Fibroblast of lung (primary cell): Measurements from ENCODE around the gene PPP1R3D. TPM values are rescaled to one million over a fixed set of nuclear protein-coding genes. Genes with fewer than 3 reads are reported as not detected.

Experiments
- DNase-seq, 2 donors: peaks; one replicate each; pipeline versions ENCODE4 v3.0.0 to v3.0.0-alpha.2; 2010; ENCODE audit warnings: low read depth in 2 of 2
- H2AFZ ChIP-seq: 2 replicates; pipeline ENCODE4 v1.5.1; 2012; ENCODE audit warnings: low read length, control low read depth, inconsistent platforms
- H3K27ac ChIP-seq: 2 replicates; pipeline ENCODE4 v1.5.1; 2011; ENCODE audit warnings: low read length, control low read depth; ENCODE audit not compliant: insufficient read depth
- H3K27me3 ChIP-seq: 2 replicates; pipeline ENCODE4 v1.5.1; 2011; ENCODE audit warnings: mild to moderate bottlenecking, low read length; ENCODE audit not compliant: control insufficient read depth, insufficient read depth
- H3K36me3 ChIP-seq: 2 replicates; pipeline ENCODE4 v1.5.1; 2011; ENCODE audit warnings: low read length; ENCODE audit not compliant: control insufficient read depth, insufficient read depth
- H3K4me1 ChIP-seq: 2 replicates; pipeline ENCODE4 v1.5.1; 2011; ENCODE audit warnings: low read length; ENCODE audit not compliant: control insufficient read depth, insufficient read depth; ENCODE audit errors: extremely low read depth
- H3K4me2 ChIP-seq: 2 replicates; pipeline ENCODE4 v1.5.1; 2011; ENCODE audit warnings: low read length, control low read depth; ENCODE audit not compliant: insufficient read depth; ENCODE audit errors: extremely low read depth
- H3K4me3 ChIP-seq, 4 experiments: fragments of 200-600 bp in 1 of 4; sonication (generic) in 1 of 4; replicated peaks in 1 of 4; 2 replicates each; pipeline ENCODE4 v1.5.1; 2011 to 2016; ENCODE audit warnings: low read length in 4 of 4, low read depth in 3 of 4, mild to moderate bottlenecking in 3 of 4, control low read depth in 2 of 4, inconsistent platforms in 1 of 4, mixed read lengths in 1 of 4; ENCODE audit not compliant: insufficient read depth in 1 of 4; ENCODE audit errors: control extremely low read depth in 1 of 4
- H3K79me2 ChIP-seq: 2 replicates; pipeline ENCODE4 v1.5.1; 2012; ENCODE audit warnings: mild to moderate bottlenecking, low read length, inconsistent platforms; ENCODE audit not compliant: control insufficient read depth, insufficient read depth
- H3K9ac ChIP-seq: 2 replicates; pipeline ENCODE4 v1.5.1; 2011; ENCODE audit warnings: mild to moderate bottlenecking, low read length, control low read depth; ENCODE audit not compliant: insufficient read depth
- H3K9me3 ChIP-seq: 2 replicates; pipeline ENCODE4 v1.5.1; 2012; ENCODE audit warnings: low read depth, low read length; ENCODE audit not compliant: control insufficient read depth, insufficient read depth
- H4K20me1 ChIP-seq: 2 replicates; pipeline ENCODE4 v1.5.1; 2011; ENCODE audit warnings: low read length; ENCODE audit not compliant: control insufficient read depth, insufficient read depth; ENCODE audit errors: extremely low read depth
- EZH2 ChIP-seq: IDR thresholded peaks from 2 replicates; pipeline ENCODE4 v1.5.1; 2012; ENCODE audit warnings: low read length, control low read depth, mild to moderate bottlenecking; ENCODE audit errors: missing control alignments
- polyA plus RNA-seq, 2 donors: library from polyadenylated mRNA; depleted of rRNA in 1 of 2; stranded (reverse) in 1 of 2; unstranded in 1 of 2; fragments of >200 nt; gene quantifications; 2 replicates each; pipeline ENCODE4 v1.2.1, GENCODE V29; 2011 to 2012; ENCODE audit warnings: missing spikeins in 1 of 2
- total RNA-seq: library from RNA; depleted of rRNA; stranded (reverse); fragments of >200 nt; gene quantifications from 2 replicates; pipeline ENCODE4 v1.2.1, GENCODE V29; 2014
- TF ChIP-seq, protein P1 (sequence below), 2 donors: IDR thresholded peaks in 1 of 2; conservative IDR thresholded peaks in 1 of 2; 1 replicate in 1 of 2; 2 replicates in 1 of 2; pipeline ENCODE4 v1.5.1; 2011 to 2012; ENCODE audit warnings: low read length in 2 of 2, control low read depth in 1 of 2, inconsistent platforms in 1 of 2, low read depth in 1 of 2, mild to moderate bottlenecking in 1 of 2

PPP1R3D gene
- total and polyA plus RNA-seq, 2 donors (not counting 1 experiment from before 2014, with no cell fraction given), result 2.6 to 7.4 TPM

DNA sequence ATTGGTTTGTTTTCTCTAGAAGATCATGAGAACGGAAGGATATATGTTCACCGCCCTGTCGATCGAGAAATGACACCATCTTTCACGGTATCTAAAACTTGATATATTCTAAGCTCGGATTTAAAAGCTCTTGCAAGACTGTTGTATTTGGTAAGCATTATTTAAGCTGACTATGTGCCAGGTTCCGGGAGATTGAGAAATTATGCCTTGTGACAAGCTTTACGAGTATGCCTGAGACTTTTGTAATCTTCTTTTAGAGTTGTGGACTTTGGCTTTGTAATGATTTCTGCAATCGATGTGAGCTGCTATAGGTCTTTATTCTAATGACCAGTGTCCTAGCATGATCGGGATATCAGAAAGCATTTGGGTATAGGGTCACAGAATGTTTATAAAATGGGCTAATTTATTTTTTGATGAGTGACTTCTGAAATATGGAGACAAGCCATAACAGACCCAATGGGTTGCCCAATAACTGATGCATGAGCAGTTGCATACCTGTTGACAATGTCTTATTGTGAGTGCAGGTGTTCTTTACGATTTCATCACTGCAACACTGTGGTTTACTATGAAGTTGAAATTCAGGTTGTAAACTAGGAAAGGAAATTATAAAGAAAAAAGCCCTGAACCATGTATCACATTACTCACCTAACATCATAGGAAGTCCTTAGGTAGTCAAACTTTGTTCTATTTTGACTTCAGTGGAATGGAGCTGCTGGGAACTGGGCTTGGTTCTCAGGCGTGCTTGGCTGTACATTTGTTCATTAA is 32.1 kb upstream of the PPP1R3D start:
- no peaks in the 10 kb centered on the region for H3K36me3 ChIP-seq
- no peak overlapping the region for H3K27ac ChIP-seq
- no peaks in the 10 kb centered on the region for H3K27me3 ChIP-seq
- H2AFZ ChIP-seq, result no peak overlapping the region
- DNase-seq, result peak in 1 of 2 donors; percentile 16
- no peaks in the 10 kb centered on the region for H3K9me3 ChIP-seq
- no peaks in the 10 kb centered on the region for H3K4me1 ChIP-seq
- H3K9ac ChIP-seq, result no peak overlapping the region
- no peaks in the 10 kb centered on the region for H4K20me1 ChIP-seq
- no peak overlapping the region for H3K4me2 ChIP-seq
- TF ChIP-seq EZH2, result no peak
- TF ChIP-seq, protein P1, sequence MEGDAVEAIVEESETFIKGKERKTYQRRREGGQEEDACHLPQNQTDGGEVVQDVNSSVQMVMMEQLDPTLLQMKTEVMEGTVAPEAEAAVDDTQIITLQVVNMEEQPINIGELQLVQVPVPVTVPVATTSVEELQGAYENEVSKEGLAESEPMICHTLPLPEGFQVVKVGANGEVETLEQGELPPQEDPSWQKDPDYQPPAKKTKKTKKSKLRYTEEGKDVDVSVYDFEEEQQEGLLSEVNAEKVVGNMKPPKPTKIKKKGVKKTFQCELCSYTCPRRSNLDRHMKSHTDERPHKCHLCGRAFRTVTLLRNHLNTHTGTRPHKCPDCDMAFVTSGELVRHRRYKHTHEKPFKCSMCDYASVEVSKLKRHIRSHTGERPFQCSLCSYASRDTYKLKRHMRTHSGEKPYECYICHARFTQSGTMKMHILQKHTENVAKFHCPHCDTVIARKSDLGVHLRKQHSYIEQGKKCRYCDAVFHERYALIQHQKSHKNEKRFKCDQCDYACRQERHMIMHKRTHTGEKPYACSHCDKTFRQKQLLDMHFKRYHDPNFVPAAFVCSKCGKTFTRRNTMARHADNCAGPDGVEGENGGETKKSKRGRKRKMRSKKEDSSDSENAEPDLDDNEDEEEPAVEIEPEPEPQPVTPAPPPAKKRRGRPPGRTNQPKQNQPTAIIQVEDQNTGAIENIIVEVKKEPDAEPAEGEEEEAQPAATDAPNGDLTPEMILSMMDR (conservative IDR thresholded peaks at IDR 0.05 in 1 of 2, IDR thresholded peaks at IDR 0.05 in 1 of 2; ENCODE audit: low read depth in 1 of 2, low read length in 2 of 2), result no peak
- H3K4me3 ChIP-seq, result no peak overlapping the region
- H3K79me2 ChIP-seq, result no peaks in the 10 kb centered on the region

DNA sequence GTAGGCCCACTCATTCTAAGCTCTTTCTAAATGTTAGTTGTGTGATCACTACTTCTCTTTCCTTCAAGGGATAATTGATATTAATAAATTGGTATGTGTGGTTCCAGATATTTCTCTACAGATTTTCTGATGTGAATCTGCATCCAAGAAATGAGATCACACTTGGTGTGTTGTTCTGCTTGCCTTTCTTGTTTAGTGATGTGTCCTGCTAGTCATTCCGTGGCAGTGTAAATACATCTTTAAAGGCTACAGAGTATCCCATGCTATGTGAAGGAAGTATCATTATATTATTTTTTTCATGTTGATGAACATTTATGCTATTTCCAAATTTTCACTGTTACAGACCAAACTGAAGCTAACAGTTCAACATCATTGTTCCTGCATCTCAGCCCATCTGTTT is 31.3 kb upstream of the PPP1R3D start:
- TF ChIP-seq EZH2, result no peak
- TF ChIP-seq, protein P1 (conservative IDR thresholded peaks at IDR 0.05 in 1 of 2, IDR thresholded peaks at IDR 0.05 in 1 of 2; ENCODE audit: low read depth in 1 of 2, low read length in 2 of 2), result no peak
- Histone ChIP-seq H2AFZ (no peak overlapping the region), H3K4me3 (no peak overlapping the region), H3K79me2 (no peaks in the 10 kb centered on the region), H3K27me3 (no peaks in the 10 kb centered on the region), H3K9ac (no peak overlapping the region), H3K9me3 (no peaks in the 10 kb centered on the region), H3K4me1 (no peaks in the 10 kb centered on the region), H4K20me1 (no peaks in the 10 kb centered on the region), H3K27ac (no peak overlapping the region), H3K4me2 (no peak overlapping the region), H3K36me3 (no peaks in the 10 kb centered on the region)
- no peak for DNase-seq

DNA sequence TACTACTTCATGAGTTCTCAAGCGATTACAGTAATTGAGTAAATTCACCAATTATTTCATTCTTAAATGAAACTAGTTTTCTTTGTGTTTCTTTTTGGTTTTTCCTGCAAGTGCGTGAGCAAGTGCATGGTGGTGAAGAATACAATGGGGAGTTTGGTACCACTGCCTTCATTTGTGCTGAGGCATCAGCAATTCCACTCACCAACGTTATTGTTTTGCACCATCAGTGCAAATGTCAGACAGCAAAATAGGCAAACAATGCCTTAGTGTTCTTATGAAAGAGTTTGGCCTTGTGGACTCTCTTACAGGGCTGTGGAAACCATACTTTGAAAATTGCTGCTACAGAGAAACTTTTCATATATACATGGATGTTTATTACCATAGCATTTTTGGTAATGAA is 26.3 kb upstream of the PPP1R3D start:
- no peak overlapping the region for H3K4me2 ChIP-seq
- no peak overlapping the region for H3K4me3 ChIP-seq
- no peaks in the 10 kb centered on the region for H3K36me3 ChIP-seq
- TF ChIP-seq, protein P1 (conservative IDR thresholded peaks at IDR 0.05 in 1 of 2, IDR thresholded peaks at IDR 0.05 in 1 of 2; ENCODE audit: low read depth in 1 of 2, low read length in 2 of 2), result no peak
- TF ChIP-seq EZH2, result no peak
- H3K79me2 ChIP-seq, result no peaks in the 10 kb centered on the region
- H3K4me1 ChIP-seq, result no peaks in the 10 kb centered on the region
- no peak overlapping the region for H3K27ac ChIP-seq
- H4K20me1 ChIP-seq, result no peaks in the 10 kb centered on the region
- DNase-seq, result no peak
- H2AFZ ChIP-seq, result no peak overlapping the region
- no peak overlapping the region for H3K9ac ChIP-seq
- no peaks in the 10 kb centered on the region for H3K9me3 ChIP-seq
- no peaks in the 10 kb centered on the region for H3K27me3 ChIP-seq
